GM21360 (cell line): ENCODE results near the gene MTMR12.
"Not testable (repeated sequence)": the region's sequence is repeated elsewhere in the genome, so short reads cannot be mapped to it uniquely, and the experiment has no call there.

Experiments
- ATAC-seq: cut with Tn5 transposase; IDR thresholded peaks from one replicate; pipeline ENCODE4 v1.9.1; 2021; ENCODE audit warnings: mild to moderate bottlenecking, moderate library complexity; ENCODE audit not compliant: unreplicated experiment

Gene MTMR12

DNA sequence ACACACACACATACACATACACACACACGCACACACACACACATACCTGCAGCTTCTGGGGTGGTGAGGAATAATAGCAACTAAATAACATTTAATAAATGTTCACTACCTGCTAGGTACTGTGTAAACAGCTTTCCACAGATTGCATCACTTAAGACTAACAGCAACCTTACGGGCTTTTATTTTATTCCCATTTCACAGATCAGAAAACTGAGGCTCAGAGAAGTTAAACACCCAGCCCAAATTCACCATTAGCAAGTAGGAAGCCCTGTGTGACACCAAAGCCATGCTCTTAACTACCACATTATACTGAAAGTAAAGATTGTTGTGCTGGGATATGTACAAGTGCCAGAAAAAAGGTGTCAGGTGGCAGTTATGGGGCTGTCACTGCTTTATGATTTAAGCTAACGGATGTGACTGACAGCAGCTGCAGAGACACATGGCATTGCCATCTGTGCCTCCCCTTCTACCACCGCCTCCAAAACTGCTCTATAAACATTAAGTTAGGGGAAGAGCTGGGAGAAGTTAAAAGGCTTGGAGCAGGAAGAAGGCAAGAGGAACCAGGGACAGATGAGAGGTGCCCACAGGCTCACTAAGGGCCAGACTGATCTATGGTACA lies 13.6 kb downstream of the MTMR12 start:
- no peak for ATAC-seq

DNA sequence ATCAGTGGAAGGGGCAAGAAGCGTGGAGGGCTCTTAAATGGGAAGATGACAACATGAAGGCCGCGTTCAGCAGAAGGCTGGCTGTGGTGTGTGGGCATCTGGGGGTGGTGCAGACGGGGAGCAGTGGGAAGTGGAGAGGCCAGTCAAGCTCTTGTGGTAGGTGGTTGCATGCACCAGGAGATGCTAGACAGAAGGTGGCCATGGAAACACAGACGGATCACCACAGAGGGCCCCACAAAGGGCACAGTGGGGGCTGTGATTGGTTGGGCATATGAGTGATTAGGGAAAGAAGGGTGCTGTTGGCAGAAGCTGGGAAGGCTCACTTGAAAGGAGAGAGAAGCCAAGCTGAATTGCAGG lies 14.7 kb downstream of the MTMR12 start:
- no peak for ATAC-seq

DNA sequence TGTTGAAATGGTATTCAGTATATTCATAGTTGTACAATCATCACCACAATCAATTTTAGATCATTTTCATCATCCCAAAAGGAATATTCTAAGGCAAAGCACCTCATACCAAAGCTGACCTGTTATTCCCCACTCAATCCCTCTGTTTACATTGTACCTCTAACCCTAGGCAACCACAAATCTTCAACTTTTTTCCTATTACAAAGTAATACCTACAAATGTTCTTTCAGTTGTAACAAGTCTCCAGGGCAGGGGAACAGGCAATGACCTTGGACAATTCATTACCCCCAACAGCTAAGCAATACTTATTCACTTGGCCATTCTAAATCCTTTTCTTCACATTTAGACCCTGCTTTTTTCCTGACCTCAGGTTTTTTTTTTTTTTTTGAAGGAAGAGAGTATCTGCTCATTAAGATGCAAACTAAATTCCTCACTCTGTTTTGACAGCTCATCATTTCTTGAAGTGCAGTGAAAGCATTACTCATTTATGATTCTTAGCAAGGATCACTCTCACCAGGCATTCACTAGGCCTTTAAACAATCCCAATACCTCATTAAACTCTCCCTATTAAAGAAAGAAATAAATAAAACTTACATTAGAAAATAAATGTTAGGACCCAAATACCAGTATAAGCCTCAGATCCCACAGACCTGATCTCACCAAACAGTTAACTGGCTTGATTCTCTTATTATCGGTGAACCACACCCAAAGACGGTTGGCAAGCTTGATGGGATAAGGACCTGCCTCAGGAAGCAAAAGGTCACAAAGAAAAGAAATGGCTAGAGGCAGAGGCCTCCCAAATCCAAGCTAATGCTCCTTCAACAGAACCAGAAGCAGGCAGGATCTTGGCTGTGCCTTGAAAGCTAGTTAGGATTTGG lies 15.3 kb downstream of the MTMR12 start:
- no peak for ATAC-seq

DNA sequence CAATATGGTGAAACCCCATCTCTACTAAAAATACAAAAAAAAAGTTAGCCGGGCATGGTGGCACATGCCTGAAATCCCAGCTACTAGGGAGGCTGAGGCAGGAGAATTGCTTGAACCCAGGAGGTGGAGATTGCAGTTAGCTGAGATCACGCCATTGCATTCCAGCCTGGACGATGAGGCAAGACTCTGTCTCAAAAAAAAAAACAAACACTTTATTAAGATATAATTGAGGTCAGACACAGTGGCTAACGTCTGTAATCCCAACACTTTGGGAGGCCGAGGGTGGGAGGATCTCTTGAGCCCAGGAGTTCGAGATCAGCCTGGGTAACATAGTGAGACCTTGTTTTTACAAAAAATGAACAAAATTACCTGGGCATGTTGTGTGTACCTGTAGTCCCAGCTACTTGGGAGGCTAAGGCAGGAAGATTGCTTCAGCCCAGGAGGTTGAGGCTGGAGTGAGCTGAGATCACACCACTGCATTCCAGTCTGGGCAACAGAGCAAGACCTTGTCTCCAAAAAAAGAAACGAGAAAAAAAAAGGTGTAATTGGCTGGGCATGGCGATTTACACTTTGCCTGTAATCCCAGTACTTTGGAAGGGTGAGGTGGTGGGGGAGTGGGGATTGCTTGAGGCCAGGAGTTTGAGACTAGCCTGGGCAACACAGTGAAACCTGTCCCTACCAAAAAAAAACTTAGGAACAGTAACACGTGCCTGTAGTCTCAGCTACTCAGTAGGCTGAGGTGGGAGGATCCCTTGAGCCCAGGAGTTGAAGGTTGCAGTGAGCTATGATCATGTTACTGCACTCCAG lies 16.6 kb downstream of the MTMR12 start:
- not testable (repeated sequence) for ATAC-seq

DNA sequence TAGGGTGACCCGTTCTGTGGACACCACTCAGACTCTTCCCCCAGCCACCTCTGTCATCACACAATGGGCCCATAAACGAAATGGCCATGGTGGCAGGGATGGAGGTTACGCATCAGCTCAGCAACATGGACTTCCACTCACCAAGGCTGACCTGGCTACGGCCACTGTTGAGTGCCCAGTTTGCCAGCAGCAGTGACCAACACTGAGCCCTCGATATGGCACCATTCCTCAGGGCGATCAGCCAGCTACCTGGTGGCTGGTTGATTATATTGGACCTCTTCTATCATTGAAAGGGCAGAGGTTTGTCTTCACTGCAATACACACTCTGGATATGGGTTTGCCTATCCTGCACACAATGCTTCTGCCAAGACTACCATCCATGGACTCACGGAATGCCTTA lies 21.1 kb downstream of the MTMR12 start:
- no peak for ATAC-seq

DNA sequence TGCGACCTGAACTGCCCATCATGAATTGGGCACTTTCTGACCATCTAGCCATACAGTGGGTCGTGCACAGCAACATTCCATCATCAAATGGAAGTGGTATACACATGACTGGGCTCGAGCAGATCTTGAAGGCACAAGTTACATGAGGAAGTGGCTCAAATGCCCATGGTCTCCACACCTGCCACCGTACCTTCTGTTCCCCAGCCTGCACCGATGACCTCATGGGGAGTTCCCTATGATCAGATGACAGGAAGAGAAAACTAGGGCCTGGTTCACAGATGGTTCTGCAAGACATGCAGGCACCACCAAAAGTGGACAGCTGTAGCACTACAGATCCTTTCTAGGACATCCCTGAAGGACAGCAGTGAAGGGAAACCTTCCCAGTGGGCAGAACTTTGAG lies 21.8 kb downstream of the MTMR12 start:
- ATAC-seq: no peak

DNA sequence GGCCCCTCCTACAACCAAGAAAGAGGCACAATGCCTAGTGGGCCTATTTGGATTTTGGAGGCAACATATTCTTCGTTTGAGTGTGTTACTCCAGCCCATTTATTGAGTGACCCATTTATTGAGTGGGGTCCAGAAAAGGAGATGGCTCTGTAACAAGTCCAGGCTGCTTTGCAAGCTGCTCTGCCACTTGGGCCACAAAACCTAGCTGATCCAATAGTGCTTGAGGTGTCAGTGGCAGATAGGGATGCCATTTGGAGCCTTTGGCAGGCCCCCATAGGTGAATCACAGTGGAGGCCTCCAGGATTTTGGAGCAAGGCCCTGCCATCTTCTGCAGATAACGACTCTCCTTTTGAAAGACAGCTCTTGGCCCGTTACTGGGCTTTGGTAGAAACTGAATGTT lies 22.2 kb downstream of the MTMR12 start:
- not testable (repeated sequence) for ATAC-seq

DNA sequence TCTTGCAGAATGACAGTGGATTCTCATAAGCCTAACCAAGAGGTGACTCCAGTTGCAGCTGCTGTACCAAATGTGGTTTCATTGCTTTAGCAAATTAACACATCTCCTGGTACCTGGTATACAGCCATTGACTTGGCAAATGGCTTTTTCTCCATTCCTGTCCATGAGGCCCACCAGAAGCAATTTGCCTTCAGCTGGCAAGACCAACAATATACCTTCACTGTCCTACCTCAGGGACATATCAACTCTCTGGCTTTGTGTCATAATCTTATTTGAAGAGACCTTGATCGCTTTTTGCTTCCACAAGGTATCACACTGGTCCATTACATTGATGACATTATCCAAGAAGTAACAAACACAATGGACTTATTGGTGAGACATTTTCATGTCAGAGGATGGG lies 22.8 kb downstream of the MTMR12 start:
- ATAC-seq: not testable (repeated sequence)

DNA sequence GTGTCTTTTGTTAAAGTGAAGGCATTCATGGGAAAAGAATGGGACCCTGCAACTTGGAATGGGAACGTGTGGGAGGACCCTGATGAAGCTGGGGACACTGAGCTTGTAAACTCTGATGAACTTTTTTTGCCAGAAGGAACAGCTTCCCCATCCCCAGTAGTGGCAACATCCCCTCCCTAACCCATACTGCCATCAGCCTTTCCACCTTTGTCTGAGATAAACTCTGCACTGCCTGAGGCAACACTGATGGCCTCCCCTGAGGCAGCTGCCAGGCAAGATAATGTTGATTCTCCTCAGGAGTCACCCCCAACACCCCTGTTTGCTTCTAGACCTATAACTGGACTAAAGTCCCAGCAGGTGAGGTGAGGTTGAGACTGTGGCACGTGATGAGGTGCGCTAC lies 24.6 kb downstream of the MTMR12 start:
- ATAC-seq: not testable (repeated sequence)

DNA sequence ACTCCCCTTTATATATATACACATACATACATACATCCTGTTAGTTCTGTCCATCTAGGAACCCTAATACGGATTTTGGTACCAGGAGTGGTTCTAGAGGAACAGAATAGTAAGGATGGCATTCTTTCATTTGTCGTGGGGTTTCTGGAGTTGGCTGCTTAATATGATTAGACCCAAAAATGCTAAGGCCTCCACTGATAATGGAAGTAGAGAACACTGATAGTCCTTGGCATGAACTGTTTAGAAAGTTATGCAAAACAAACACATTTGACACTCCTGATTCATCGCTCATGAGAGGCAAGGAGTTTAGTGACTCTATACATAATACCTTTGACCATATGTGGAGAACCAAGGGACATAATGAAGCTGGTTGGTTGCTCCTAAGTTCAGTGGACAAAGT lies 25.2 kb downstream of the MTMR12 start:
- not testable (repeated sequence) for ATAC-seq

DNA sequence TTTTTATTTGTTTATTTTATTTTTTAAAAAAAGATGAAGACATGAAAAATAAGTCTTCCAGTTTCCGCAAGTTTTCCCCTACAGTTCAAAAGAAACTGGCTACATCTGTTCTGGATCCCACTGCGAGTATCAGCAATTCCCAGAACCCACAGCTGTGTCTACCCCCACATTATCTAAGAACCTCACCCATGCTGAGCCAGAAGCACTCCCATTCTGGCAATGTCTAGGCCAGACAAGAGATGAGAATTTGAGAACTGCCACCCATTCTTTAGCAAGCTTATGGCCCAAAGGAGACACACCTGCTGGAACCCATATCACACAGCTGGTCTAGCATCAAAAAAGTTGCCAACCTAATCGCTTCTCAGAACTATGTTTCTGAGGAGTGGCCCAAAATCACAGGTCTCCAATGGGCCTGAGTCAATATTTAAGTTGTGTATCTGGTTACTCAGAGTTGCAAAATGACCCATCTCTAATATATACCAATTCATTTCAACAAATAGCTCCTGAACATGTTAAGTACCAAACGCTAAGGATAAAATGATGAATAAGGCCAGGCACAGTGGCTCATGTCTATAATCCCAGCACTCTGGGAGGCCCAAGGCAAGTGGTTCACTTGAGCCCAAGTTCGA lies 27.1 kb downstream of the MTMR12 start:
- no peak for ATAC-seq

DNA sequence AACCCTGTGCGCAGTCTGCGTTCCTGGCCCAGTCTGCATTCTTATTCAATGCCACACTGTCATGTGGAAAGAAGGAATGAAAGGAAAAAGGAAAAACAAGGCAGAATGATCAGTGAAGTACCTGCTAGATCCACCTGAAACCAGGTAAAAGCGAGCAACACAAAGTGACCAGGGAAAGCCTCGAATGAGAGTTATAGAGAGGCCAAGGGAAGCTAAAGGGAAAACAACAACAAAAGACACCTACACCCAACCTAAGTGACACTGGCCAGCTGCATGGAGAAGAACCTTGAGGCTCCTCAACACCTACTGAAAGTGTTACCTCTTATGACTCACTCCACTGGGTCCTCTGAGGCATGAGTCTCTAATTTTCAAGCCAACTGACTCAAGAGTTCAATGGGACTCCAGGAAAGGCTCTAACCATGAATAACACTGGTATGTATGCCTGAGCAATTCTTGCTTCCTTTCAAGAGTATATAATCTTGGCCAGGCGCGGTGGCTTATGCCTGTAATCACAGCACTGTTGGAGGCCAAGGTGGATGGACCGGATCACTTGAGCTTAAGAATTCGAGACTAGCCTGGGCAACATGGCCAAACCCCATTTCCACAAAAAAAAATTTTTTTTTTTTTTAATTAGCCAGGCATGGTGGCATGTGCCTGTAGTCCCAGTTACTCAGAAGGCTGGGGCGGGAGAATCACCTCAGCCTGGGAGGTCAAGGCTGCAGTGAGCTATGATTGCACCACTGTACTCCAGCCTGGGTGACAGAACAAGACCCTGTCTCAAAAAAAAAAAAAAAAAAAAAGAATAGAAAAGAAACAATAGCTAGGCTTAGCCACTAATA lies 29.0 kb downstream of the MTMR12 start:
- peak; percentile 48 for ATAC-seq

DNA sequence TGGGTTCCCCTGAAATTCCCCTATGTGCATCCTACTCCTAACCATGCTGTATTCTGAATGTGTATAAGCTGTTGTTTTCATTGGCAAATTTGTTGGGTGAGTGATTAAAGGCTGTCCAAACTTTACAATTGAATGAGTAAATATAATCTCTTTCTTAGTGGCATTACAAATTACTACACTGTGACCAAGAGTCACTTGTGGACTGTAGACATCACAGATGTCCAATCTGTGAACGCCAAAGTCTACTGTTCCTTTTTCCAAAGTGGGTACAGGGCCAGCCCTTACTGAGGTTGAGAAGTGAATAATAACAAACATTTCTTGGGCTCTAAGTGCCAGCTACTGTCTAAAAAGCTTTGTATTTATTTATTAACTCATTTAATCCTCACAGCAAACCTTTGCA lies 29.7 kb downstream of the MTMR12 start:
- no peak for ATAC-seq

DNA sequence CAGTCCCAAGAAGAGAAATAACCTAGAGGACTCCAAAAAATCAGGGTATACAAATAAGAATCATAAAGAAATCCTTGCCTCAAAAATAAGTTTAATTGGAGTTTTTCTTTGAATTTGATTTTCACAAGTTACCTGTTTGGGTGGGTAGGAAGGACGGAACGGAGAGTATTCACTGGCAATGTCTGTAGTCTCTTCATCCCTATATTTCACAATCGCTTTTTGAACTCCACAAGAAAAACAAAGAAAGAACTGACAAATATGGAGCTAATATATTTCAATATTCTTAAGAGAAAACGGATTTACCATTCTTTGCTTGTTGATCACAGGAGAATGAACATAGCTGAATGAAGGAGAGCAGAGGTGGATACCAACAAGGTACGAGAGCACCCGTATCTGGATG lies 30.1 kb downstream of the MTMR12 start:
- no peak for ATAC-seq

DNA sequence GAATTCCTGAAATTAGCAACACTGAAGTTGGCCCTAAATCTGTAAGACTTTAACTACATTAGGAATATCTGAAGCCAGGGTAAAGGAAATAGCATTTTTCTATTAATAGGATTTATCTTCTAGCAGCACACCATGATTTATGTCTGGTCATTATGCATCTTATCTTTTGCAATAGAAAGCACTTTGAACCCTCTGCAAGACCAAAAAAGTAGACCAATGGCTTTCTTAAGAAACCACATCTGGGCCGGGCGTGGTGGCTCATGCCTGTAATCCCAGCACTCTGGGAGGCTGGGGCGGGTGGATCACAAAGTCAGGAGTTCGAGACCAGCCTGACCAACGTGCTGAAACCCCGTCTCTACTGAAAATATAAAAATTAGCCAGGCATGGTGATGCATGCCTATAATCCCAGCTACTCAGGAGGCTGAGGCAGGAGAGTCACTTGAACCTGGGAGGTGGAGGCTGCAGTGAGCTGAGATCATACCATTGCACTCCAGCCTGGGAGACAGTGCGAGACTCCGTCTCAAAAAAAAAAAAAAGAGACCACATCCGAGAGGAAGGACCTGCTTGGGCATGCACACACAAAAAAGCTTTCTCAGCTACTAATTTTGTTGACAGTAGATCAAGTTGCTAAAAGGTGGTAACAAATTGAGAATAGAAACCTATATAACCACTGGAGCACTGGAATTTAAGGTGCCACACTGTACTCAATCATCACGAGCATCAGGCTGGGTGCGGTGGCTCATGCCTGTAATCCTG lies 31.2 kb downstream of the MTMR12 start:
- ATAC-seq: not testable (repeated sequence)

DNA sequence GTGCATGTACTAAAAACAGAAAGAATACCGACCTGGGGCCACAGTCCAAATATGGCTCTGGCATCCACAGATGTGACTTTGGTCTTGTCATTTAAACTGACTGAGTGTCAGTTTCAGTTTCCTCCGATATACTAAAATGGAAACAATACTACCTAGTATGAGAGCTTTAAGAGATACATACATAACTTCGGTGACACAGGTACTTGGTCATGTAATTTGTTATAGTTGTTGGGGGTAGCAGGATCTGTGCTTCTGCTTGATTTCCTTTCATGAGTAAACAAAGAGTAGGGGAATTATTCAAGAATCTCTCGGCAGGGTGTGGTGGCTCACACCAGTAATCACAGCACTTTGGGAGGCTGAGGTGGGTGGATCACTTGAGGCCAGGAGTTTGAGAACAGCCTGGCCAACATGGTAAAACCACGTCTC lies 32.1 kb downstream of the MTMR12 start:
- peak; percentile 85 for ATAC-seq

DNA sequence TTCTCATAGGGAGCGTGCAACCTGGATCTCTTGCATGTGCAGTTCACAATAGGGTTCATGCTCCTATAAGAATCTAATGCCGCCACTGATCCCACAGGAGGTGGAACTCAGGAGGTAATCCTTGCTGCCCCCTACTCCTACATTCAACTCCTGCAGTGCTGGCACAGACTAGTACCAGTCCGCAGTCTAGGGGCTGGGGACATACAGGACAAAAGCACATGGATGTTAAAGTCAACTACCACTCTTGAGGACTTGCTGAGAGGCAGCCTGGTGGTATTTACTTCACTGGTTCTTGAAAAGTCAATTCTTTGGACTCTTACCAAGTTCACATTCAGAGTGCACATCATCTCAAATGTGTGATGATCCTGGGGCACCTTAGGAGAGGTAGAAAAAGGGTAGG lies 33.0 kb downstream of the MTMR12 start:
- ATAC-seq: no peak

DNA sequence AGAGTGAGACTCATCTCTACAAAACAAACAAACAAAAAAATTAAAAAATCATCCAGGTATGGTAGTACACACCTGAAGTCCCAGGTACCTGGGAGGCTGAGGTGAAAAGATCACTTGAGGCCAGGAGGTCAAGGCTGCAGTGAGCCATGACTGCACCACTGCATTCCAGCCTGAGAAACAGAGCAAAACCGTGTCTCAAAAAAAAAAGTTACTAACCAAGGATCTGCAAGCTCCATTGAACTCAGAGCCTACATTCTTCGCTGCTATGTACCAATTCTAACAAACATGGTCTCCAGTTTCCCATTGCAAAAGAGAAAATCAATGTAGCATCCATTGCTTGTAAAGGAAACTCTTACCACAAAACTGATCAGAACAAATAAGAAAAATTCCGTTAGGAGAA lies 33.5 kb downstream of the MTMR12 start:
- no peak for ATAC-seq

DNA sequence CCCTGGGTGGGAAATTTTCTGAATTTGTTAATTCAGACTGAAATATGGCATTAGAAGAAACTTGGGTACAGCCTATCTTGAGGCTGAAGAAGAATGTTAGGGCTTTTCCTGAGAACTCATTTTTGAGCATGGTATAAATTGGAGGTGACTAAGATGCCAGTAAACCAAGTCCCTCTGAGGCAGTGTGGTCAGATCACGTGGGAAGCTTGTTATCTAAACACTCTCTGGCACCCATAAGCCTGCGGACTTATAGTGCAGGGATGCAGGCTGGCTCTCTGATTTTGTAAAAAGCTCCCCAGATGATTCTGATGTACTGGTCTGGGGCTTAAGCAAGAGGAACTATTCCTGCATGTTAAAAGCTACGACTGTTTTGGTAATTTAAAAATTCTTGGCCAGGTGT lies 34.3 kb downstream of the MTMR12 start:
- ATAC-seq: no peak

DNA sequence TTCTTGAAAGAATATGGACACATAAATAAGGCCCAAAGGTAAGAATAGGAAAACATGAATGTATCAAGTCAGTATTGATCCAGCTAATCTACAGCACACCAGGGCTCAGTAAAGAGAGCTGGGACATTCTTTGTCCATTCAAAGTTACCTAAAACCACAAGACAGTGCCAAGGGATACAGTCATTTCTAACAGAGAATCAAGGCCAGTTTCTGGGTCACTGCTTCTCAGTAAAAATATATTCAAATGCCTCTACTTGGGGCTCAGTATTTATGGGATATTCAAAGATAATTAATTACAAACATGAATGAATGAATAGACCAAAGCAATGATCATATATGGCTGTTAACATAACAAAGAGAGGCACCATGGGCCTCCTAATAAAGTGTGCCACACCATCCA lies 34.9 kb downstream of the MTMR12 start:
- ATAC-seq: no peak
